Measurements from ENCODE around the gene TBC1D3E.
"Not testable (repeated sequence)": the region's sequence is repeated elsewhere in the genome, so short reads cannot be mapped to it uniquely, and the experiment has no call there.

DNA sequence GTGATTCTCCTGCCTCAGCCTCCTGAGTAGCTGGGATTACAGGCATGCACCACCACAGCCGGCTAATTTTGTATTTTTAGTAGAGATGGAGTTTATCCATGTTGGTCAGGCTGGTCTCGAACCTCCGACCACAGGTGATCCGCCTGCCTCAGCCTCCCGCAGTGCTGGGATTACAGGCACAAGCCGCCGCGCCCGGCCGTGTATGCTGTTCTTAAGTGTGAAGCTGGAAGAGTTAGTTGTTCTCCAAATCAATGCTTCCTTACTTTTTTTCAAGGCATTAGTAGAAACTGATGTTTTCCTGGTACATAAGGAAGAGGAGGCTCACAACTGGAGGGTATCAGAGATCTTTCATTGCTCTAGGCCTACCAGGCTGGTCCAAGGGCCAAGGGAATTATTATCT is 39.6 kb upstream of the TBC1D3E start:
- TF ChIP-seq EZH2 (IDR thresholded peaks at IDR 0.05; ENCODE audit: borderline replicate concordance, low read depth, low read length, severe bottlenecking): not testable (repeated sequence)
- TF ChIP-seq, protein P1, sequence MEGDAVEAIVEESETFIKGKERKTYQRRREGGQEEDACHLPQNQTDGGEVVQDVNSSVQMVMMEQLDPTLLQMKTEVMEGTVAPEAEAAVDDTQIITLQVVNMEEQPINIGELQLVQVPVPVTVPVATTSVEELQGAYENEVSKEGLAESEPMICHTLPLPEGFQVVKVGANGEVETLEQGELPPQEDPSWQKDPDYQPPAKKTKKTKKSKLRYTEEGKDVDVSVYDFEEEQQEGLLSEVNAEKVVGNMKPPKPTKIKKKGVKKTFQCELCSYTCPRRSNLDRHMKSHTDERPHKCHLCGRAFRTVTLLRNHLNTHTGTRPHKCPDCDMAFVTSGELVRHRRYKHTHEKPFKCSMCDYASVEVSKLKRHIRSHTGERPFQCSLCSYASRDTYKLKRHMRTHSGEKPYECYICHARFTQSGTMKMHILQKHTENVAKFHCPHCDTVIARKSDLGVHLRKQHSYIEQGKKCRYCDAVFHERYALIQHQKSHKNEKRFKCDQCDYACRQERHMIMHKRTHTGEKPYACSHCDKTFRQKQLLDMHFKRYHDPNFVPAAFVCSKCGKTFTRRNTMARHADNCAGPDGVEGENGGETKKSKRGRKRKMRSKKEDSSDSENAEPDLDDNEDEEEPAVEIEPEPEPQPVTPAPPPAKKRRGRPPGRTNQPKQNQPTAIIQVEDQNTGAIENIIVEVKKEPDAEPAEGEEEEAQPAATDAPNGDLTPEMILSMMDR (IDR thresholded peaks at IDR 0.05; ENCODE audit: borderline replicate concordance, extremely low read depth, low read length, poor library complexity, severe bottlenecking): not testable (repeated sequence)
